ENCODE measurements around the gene PRKG2.

PRKG2 gene

GRCh38 chr4:81093720-81094401, 121.2 kb downstream of the PRKG2 start:
- no peak for FAIRE-seq

DNA sequence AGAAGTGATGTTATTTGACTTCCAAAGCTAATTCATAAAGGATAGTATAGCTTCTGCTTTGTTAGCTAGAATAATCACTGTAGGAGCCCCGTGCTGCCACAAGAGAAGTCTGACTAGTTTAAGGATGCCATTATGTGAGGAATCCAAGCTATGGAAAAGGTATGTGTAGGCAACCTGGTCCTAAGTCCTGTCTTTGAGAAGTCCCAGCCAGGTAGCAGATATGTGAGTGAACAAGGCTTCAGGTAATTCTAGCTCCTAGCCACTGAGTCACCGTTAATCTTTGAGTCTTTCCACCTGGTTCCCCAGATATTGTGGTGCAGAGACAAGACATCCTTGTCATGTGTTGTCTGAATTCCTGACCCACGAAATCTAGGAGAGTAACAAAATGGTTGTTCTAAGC, 129.0 kb downstream of the PRKG2 start:
- FAIRE-seq: no peak

DNA sequence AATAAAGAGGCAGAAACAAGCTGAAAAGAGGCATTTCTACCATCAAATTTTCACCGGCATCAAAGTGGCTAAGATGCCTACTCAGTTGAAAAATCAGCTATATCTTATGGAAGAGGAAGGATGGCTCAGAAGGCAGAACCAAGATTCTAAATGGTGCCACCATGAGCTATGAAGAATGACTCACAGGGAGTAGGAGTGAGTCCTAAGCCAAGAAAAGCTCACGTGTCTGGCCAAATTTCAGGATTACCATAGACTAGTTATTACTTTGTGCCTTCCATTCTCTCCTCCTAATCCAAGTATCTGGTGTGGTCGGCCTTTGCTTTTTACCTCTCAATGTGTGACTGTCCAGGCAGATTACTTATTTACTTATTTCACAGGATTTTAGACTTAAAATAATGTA, 129.7 kb downstream of the PRKG2 start:
- FAIRE-seq: no peak

DNA sequence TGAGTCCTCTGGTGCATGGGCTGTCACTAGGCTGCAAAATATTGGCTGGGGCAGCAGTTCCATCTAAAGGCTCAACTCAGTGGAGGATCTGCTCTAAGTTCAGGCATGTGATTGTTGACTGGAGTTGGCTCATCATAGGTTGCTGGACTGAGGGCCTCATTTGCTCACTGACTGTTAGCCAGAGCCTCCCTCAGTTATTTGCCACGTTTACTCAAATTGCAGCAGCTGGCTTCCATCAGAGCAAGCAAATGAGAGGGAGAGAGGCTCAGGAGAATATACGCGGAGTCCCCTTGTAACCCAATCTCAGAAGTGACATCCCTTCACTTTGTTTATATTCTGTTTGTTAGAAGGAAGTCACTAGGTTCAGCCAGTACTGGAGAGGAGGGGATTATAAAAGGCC, 130.4 kb downstream of the PRKG2 start:
- no peak for FAIRE-seq

- no peak for FAIRE-seq
Measured at GRCh38 chr4:81084029-81084428, 131.0 kb downstream of the PRKG2 start.

GRCh38 chr4:81081156-81081555, 133.9 kb downstream of the PRKG2 start:
- FAIRE-seq: no peak

- FAIRE-seq: no peak
Measured at GRCh38 chr4:81071013-81071412, 144.0 kb downstream of the PRKG2 start.

DNA sequence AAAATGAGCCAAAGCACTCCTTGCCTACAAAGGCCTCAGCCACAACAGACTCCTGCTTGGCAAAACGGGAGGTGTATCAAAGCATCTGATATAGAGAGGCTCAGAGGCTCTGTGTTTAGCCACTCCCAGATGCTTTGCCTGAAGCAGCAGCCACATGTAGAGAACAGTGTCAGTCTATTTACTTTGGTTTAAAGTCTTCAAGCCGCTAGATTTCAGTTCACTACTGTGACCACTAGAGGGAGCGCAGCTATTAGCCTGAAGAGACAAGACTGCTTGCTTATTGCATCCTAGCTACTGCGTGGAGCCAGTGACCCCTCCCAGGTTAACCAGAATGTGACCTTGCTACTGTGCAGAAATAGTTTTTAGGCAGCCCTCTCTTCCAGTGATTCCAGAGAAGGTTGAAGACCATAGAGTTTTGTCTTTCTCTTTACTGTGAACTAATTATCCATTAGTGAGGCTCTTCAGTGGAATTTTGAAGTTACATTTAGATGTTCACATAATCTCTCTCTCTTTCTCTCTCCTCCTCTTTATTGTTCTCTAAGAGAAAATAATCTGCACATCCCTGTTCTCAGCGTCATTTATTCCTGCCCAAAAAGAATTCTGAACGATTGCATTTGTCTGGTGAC, 145.2 kb downstream of the PRKG2 start:
- no peak for FAIRE-seq

- no peak for FAIRE-seq
Measured at GRCh38 chr4:81065446-81065845, 149.6 kb downstream of the PRKG2 start.

- FAIRE-seq: no peak
Measured at GRCh38 chr4:81062001-81062400, 153.0 kb downstream of the PRKG2 start.

DNA sequence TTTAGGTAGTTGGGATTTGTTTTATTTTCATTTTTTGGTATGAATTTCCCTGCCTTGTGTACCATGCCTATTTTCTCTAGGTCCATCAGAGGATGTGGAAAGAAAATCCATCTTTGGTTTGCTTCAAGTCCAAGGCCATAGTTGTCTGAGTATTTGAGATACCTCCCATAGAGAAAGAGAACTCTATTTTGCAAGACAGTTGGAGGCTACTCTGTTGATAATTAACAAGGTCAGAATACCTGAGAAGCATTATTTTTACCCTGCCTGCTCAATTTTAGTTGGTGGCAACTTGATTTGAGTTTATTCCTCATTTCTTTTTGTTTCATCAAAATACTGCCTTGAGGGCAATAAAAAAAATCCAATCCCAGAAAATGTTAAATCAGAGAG, 153.7 kb downstream of the PRKG2 start:
- no peak for FAIRE-seq

DNA sequence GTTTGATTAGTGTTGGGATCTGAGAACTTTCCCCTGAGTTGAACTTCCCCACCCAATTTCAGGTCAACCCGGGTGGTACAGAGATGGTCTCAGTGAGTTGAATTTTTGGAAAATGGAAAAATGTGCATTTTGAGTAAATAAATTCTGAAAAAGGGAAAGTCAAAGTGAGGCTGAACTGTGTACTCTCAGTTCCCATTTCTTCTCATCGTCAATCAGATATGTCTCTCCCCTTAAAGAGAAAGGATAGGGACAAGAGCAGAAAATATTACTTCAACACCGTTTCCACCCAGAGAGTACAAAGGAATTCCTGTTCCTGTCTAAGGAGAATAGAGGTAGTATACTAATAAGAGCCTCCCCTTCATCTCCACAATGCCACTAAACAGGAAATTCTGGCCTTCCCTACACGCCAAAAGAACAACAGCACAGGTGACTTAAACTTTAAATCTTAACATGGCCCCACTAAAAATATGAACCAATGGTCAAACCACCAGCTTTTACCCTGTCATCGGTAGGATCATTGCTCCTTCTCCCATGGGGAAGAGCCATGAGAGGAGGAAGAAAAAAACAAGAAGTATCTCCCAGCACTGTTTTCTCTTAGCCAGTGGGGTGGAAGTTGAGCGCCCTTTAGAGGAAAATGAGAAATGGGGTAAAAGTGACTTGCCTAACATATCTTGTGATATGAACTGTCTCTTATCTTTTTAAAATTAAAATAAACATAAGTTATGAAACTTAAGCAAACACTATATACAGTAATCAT, 154.3 kb downstream of the PRKG2 start:
- no peak for FAIRE-seq

DNA sequence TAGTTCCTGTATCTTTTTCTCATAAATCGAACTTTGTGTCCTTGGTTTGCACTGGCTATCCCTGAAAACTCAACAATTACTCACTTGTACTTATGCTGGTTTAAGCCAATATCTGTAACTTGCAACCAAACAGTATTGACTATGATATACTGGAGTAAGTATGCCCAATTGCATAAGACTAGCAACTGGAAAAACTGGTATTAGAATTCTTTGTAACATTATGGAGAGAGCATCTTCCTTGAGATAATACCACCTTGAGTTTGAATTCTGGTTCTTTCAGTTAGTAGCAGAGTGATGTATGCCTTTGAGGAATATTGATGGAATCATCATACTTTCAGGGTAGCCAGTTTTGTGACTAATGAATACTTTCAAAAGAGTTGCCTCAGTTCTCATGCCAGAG, 156.4 kb downstream of the PRKG2 start:
- no peak for FAIRE-seq

GRCh38 chr4:81052119-81053068, 162.6 kb downstream of the PRKG2 start:
- peak; percentile 72 for FAIRE-seq

GRCh38 chr4:81049907-81050306, 165.1 kb downstream of the PRKG2 start:
- no peak for FAIRE-seq

GRCh38 chr4:81049330-81049729, 165.7 kb downstream of the PRKG2 start:
- no peak for FAIRE-seq

- FAIRE-seq: no peak
Measured at GRCh38 chr4:81042578-81043365, 172.2 kb downstream of the PRKG2 start.

DNA sequence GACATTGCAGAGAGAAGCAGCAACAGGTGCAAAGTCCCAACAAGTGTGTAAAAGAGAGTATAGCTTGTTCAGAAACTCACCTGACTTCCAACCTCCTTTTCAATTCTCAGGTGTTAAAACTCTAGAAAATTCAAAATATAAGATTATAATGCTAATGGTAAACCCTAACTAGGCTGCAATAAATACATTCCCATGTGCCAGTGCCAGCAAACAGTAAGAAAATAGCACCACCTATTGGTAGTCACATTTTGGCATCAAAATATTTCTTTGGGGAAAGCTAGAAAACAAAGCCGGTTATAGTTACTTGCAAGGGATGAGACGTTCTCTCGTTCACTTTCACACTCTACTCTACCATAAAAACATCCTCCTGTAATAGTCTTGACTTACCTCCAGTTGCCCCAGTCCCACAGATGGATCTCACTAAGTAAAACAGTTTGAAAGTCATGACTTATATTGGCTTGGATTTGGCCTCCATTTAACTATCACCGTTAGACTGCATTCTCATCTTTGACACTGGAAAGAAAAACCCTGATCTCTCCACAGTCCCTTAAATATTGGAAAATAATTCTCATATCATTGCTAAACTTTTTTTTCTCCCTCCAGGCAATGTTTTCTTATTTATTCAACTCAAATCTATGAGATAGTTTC, 174.9 kb downstream of the PRKG2 start:
- FAIRE-seq: peak; percentile 88

DNA sequence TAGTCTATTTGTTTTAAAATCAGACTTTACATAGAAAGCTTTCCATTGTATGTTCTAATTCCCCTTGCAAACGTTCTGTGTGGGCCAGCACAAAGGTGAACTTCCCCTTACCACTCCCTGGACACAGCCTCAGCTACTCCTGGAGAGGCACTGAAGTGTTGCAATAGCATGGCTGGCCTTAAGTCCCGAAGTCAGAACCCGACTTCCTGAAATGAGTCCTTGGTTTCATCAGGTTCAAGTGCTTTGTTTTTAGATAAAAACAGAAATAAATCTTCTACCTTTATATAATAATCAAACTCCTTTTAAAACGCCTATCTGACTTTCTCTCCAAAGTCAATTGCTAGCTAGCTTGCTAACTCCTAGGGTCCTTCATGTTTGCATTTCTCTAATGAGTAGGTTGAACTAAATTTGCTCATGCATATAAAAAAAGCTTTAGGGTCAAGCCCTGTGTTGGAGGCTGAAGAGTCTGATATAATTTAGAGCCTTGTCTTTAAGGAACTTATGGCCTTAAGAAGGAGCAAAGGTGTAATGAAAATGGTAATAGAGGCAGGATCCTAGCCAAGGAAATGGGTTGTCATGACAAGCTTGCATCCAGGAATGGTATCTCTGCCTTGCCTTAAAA, 175.6 kb downstream of the PRKG2 start:
- no peak for FAIRE-seq

GRCh38 chr4:81038636-81039350, 176.2 kb downstream of the PRKG2 start:
- no peak for FAIRE-seq
